Activated T-cell treated with anti-CD3 and anti-CD28 coated beads, Interleukin-2, amount 50 U/mL, for 72 hours (primary cell): Measurements from ENCODE around the gene ABCC4. TPM values are rescaled to one million over a fixed set of nuclear protein-coding genes. Genes with fewer than 3 reads are reported as not detected.

Experiments used
- ATAC-seq, 2 donors: fragments of 150-1000 bp; cut with Tn5 transposase; replicated peaks in 1 of 2; 2 replicates each; pipeline ENCODE4 v1.10.0; 2021; ENCODE audit warnings: moderate library complexity in 2 of 2, mild to moderate bottlenecking in 1 of 2
- DNase-seq, 2 donors: peaks; one replicate each; pipeline ENCODE4 v3.0.0; 2021 to 2022; ENCODE audit warnings: mixed read lengths in 1 of 2
- H3K27ac Mint-ChIP-seq: one replicate; pipeline ENCODE4 v1.8.0; 2022; ENCODE audit warnings: mild to moderate bottlenecking, moderate library complexity, mixed read lengths
- H3K27me3 Mint-ChIP-seq: one replicate; pipeline ENCODE4 v1.8.0; 2022; ENCODE audit warnings: low read depth, mixed read lengths
- H3K36me3 Mint-ChIP-seq, 2 donors: one replicate each; pipeline ENCODE4 v1.8.0; 2022; ENCODE audit warnings: mixed read lengths in 2 of 2, mild to moderate bottlenecking in 1 of 2; ENCODE audit not compliant: insufficient read depth in 2 of 2
- H3K4me1 Mint-ChIP-seq: one replicate; pipeline ENCODE4 v1.8.0; 2022; ENCODE audit warnings: low read depth, mixed read lengths
- H3K4me3 Mint-ChIP-seq, 2 donors: one replicate each; pipeline ENCODE4 v1.8.0; 2022; ENCODE audit warnings: mild to moderate bottlenecking in 2 of 2, mixed read lengths in 2 of 2, moderate library complexity in 2 of 2
- H3K9me3 Mint-ChIP-seq, 2 donors: one replicate each; pipeline ENCODE4 v1.8.0; 2022; ENCODE audit warnings: mixed read lengths in 2 of 2
- total RNA-seq, 2 donors: library from RNA; stranded (reverse); gene quantifications; one replicate each; pipeline ENCODE4 v1.2.3, GENCODE V29; 2022

ABCC4 gene, protein sequence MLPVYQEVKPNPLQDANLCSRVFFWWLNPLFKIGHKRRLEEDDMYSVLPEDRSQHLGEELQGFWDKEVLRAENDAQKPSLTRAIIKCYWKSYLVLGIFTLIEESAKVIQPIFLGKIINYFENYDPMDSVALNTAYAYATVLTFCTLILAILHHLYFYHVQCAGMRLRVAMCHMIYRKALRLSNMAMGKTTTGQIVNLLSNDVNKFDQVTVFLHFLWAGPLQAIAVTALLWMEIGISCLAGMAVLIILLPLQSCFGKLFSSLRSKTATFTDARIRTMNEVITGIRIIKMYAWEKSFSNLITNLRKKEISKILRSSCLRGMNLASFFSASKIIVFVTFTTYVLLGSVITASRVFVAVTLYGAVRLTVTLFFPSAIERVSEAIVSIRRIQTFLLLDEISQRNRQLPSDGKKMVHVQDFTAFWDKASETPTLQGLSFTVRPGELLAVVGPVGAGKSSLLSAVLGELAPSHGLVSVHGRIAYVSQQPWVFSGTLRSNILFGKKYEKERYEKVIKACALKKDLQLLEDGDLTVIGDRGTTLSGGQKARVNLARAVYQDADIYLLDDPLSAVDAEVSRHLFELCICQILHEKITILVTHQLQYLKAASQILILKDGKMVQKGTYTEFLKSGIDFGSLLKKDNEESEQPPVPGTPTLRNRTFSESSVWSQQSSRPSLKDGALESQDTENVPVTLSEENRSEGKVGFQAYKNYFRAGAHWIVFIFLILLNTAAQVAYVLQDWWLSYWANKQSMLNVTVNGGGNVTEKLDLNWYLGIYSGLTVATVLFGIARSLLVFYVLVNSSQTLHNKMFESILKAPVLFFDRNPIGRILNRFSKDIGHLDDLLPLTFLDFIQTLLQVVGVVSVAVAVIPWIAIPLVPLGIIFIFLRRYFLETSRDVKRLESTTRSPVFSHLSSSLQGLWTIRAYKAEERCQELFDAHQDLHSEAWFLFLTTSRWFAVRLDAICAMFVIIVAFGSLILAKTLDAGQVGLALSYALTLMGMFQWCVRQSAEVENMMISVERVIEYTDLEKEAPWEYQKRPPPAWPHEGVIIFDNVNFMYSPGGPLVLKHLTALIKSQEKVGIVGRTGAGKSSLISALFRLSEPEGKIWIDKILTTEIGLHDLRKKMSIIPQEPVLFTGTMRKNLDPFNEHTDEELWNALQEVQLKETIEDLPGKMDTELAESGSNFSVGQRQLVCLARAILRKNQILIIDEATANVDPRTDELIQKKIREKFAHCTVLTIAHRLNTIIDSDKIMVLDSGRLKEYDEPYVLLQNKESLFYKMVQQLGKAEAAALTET (N-terminal part only)
- 10 to 100 TPM in 1 of 2 donors, 1 to 10 TPM in 1; 8.6 to 10.0 TPM for total RNA-seq

- Mint-ChIP-seq H3K36me3 (peaks cover 2 to 3% of the 10 kb centered on the region in 2 donors), H3K4me1 (peaks cover 44% of the 10 kb centered on the region), H3K4me3 (peak within 1 kb of the TSS; percentile 86), H3K27me3 (no peaks in the 10 kb centered on the region), H3K27ac (peak within 1 kb of the TSS; percentile 52), H3K9me3 (no peaks in the 10 kb centered on the region)
- peak; percentile 92 for ATAC-seq
- DNase-seq = peak; percentile 72 to 77
These were observed at the start of gene ABCC4 for GRCh38 chr13:95301183-95301967. Gene ABCC4 (minus strand): TSS chr13:95301451. CDS start chr13:95301314, 137 bp downstream.

DNA sequence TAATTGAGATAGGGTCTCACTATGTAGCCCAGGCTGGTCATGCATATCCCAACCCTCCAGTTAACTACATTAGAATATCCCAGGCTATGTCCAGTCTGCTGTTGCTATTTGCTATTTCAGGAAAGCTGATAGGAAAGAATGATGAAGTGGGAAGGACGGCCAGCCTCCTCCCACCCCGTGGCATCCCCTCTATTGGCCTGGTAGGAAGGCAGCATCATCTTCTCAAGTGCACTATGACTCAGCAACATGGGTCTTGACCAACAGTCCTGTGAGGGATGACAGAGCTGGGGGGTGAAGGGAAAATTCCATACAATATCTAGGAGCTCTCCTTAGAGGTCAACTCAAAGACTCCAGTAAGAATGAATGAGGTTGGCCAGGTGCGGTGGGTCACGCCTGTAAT is 48.0 kb upstream of the ABCC4 start:
- no peaks in the 10 kb centered on the region for H3K36me3 Mint-ChIP-seq
- H3K27me3 Mint-ChIP-seq = peaks cover 18% of the 10 kb centered on the region
- no peak for DNase-seq
- H3K27ac Mint-ChIP-seq = no peak overlapping the region
- H3K4me1 Mint-ChIP-seq = no peaks in the 10 kb centered on the region
- no peaks in the 10 kb centered on the region for H3K9me3 Mint-ChIP-seq
- H3K4me3 Mint-ChIP-seq = no peak overlapping the region
- ATAC-seq = no peak

DNA sequence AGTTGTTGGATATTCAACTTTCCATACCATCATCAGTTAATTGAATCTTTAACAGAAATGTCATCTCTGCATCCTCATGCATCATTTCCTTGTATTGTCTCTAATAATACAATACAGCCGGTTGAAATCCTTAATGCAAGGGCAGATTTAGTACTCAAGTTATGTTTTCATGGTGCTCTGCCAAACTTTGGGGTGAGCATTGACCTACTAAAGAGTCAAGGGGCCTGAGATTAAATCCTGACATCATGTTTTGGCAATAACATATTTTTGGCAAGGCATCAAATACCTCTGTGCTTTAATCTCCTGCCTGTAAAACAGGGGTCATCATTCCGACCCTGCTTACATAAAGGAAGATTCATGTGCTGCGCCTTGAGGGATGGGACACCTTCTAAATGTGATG is 42.7 kb upstream of the ABCC4 start:
- H3K27ac Mint-ChIP-seq = no peak overlapping the region
- H3K36me3 Mint-ChIP-seq = no peaks in the 10 kb centered on the region
- no peak overlapping the region for H3K4me3 Mint-ChIP-seq
- no peaks in the 10 kb centered on the region for H3K9me3 Mint-ChIP-seq
- DNase-seq = no peak
- peaks cover 6% of the 10 kb centered on the region for H3K27me3 Mint-ChIP-seq
- H3K4me1 Mint-ChIP-seq = no peaks in the 10 kb centered on the region
- no peak for ATAC-seq

GRCh38 chr13:95341441-95341840 is 40.2 kb upstream of the ABCC4 start:
- no peak for DNase-seq
- Mint-ChIP-seq H3K9me3 (no peaks in the 10 kb centered on the region), H3K36me3 (no peaks in the 10 kb centered on the region), H3K27me3 (no peaks in the 10 kb centered on the region), H3K4me3 (no peak overlapping the region), H3K4me1 (no peaks in the 10 kb centered on the region), H3K27ac (no peak overlapping the region)
- ATAC-seq = no peak

- no peaks in the 10 kb centered on the region for H3K27me3 Mint-ChIP-seq
These were observed 37.7 kb upstream of the ABCC4 start for GRCh38 chr13:95338905-95339304.

GRCh38 chr13:95337597-95337996 is 36.3 kb upstream of the ABCC4 start:
- DNase-seq (no peak), ATAC-seq (no peak)
- Mint-ChIP-seq H3K4me1 (no peaks in the 10 kb centered on the region), H3K4me3 (no peak overlapping the region), H3K27me3 (no peaks in the 10 kb centered on the region), H3K27ac (no peak overlapping the region), H3K36me3 (no peaks in the 10 kb centered on the region), H3K9me3 (no peaks in the 10 kb centered on the region)

More at GRCh38 chr13:95338905-95339304, 37.7 kb upstream of the ABCC4 start:
- no peak overlapping the region for H3K27ac Mint-ChIP-seq
- no peaks in the 10 kb centered on the region for H3K4me1 Mint-ChIP-seq
- H3K4me3 Mint-ChIP-seq = no peak overlapping the region
- no peak for ATAC-seq
- no peak for DNase-seq
- H3K9me3 Mint-ChIP-seq = no peaks in the 10 kb centered on the region
- no peaks in the 10 kb centered on the region for H3K36me3 Mint-ChIP-seq

DNA sequence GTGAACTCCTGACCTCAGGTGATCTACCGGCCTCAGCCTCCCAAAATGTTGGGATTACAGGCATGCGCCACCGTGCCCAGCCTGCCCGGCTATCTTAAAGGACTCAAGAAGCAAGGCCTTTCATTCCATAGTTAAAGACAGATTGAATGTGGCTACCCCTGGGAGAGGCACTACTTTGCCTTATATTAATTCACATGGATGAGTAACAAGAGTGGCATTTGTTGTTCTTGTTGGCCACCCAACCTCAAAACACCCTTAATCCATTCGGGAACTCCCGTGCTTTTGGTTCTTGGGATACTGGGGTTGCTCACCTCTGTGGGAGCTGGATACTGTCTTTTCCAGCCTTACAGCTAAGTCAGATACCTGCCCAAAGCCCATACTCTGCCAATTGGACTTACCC is 34.4 kb upstream of the ABCC4 start:
- Mint-ChIP-seq H3K9me3 (no peaks in the 10 kb centered on the region), H3K4me1 (no peaks in the 10 kb centered on the region), H3K36me3 (no peaks in the 10 kb centered on the region), H3K4me3 (no peak overlapping the region), H3K27me3 (no peaks in the 10 kb centered on the region), H3K27ac (no peak overlapping the region)
- DNase-seq (no peak), ATAC-seq (no peak)

- H3K36me3 Mint-ChIP-seq = no peaks in the 10 kb centered on the region
- H3K4me1 Mint-ChIP-seq = no peaks in the 10 kb centered on the region
These were observed 27.1 kb upstream of the ABCC4 start for GRCh38 chr13:95328386-95328785.

DNA sequence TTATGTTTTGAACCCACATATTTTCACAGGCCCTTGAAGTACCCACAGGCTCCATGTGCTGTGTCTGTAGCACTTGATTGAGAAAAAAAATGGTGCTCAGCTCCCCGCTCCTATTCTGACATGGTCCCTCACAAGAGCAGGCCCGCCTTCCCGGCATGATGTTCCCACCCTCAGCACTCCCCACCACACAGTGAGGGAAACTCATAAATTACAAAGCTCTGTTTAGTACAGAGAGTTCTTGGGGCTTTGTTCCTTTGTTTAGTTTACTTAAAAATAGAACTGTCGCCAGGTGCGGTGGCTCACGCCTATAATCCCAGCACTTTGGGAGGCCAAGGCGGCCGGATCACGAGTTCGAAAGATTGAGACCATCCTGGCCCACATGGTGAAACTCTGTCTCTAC is 25.9 kb upstream of the ABCC4 start:
- Mint-ChIP-seq H3K4me3 (no peak overlapping the region), H3K27ac (no peak overlapping the region), H3K9me3 (no peaks in the 10 kb centered on the region), H3K4me1 (no peaks in the 10 kb centered on the region), H3K36me3 (no peaks in the 10 kb centered on the region), H3K27me3 (no peaks in the 10 kb centered on the region)
- ATAC-seq (no peak), DNase-seq (no peak)

More at GRCh38 chr13:95328386-95328785, 27.1 kb upstream of the ABCC4 start:
- no peak for DNase-seq
- no peaks in the 10 kb centered on the region for H3K27me3 Mint-ChIP-seq
- no peaks in the 10 kb centered on the region for H3K9me3 Mint-ChIP-seq
- no peak overlapping the region for H3K27ac Mint-ChIP-seq
- ATAC-seq = no peak
- no peak overlapping the region for H3K4me3 Mint-ChIP-seq

- Mint-ChIP-seq H3K27me3 (no peaks in the 10 kb centered on the region), H3K9me3 (no peaks in the 10 kb centered on the region), H3K36me3 (no peaks in the 10 kb centered on the region), H3K27ac (no peak overlapping the region), H3K4me1 (no peaks in the 10 kb centered on the region), H3K4me3 (no peak overlapping the region)
- ATAC-seq (no peak), DNase-seq (no peak)
These were observed 25.4 kb upstream of the ABCC4 start for GRCh38 chr13:95326695-95327094.

DNA sequence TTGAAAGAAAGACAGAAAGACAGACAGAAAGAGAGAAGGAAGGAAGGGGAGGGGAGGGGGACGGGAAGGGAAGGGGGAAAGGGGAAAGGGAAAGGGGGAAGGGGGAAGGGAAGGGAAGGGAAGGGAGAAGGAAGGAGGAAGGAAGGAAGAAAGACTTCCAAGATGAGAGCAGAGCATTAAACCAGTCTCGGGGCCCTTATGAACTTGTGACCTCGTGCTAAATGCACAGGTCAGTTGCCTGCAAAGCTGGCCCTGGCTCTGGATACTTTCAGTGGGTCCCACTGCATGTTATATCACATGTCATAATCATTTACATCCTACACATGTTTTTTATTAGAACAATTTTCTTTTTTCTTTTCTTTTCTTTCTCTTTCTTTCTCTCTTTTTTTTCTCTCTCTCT is 24.2 kb upstream of the ABCC4 start:
- no peaks in the 10 kb centered on the region for H3K36me3 Mint-ChIP-seq
- DNase-seq = no peak
- no peaks in the 10 kb centered on the region for H3K4me1 Mint-ChIP-seq
- no peak overlapping the region for H3K27ac Mint-ChIP-seq
- no peak overlapping the region for H3K4me3 Mint-ChIP-seq
- H3K9me3 Mint-ChIP-seq = no peaks in the 10 kb centered on the region
- H3K27me3 Mint-ChIP-seq = no peaks in the 10 kb centered on the region
- no peak for ATAC-seq

- no peak overlapping the region for H3K27ac Mint-ChIP-seq
- H3K27me3 Mint-ChIP-seq = no peaks in the 10 kb centered on the region
- no peak for ATAC-seq
- H3K4me1 Mint-ChIP-seq = no peaks in the 10 kb centered on the region
- DNase-seq = no peak
- no peaks in the 10 kb centered on the region for H3K9me3 Mint-ChIP-seq
- H3K4me3 Mint-ChIP-seq = no peak overlapping the region
- H3K36me3 Mint-ChIP-seq = no peaks in the 10 kb centered on the region
These were observed 22.8 kb upstream of the ABCC4 start for GRCh38 chr13:95323930-95324662.
